Spleen (tissue), 7 donors: Measurements from ENCODE around the gene SNRPF.

Source experiments
- POLR2A ChIP-seq, 3 donors: fragments of 450-650 bp; IDR thresholded peaks; one replicate each; pipeline ENCODE4 v1.5.1; 2017; ENCODE audit warnings: antibody characterized with exemption in 3 of 3, mild to moderate bottlenecking in 1 of 3
- POLR2AphosphoS5 ChIP-seq, 3 donors: sonication (generic); formaldehyde crosslinking; IDR thresholded peaks; one replicate each; pipeline ENCODE4 v1.5.1; 2017; ENCODE audit warnings: antibody characterized with exemption in 3 of 3
- TF ChIP-seq, protein P1 (sequence below), 11 experiments: fragments of 200-600 bp in 7 of 11; fragments of 450-650 bp in 4 of 11; sonication (generic) in 4 of 11; IDR thresholded peaks in 8 of 11; conservative IDR thresholded peaks in 3 of 11; 1 replicate in 7 of 11; 2 replicates in 4 of 11; pipeline versions ENCODE4 v1.4.0 to v1.8.0; 2016 to 2021; ENCODE audit warnings: antibody characterized with exemption in 11 of 11, inconsistent platforms in 4 of 11, mild to moderate bottlenecking in 1 of 11
- donor health status: DM: no; HTN: no; CAD: no; lungs with moderate emphysema.
- donor health status: DM: no; HTN: no; CAD: no.
- donor health status: DM: no; HTN: no; CAD: no.

DNA sequence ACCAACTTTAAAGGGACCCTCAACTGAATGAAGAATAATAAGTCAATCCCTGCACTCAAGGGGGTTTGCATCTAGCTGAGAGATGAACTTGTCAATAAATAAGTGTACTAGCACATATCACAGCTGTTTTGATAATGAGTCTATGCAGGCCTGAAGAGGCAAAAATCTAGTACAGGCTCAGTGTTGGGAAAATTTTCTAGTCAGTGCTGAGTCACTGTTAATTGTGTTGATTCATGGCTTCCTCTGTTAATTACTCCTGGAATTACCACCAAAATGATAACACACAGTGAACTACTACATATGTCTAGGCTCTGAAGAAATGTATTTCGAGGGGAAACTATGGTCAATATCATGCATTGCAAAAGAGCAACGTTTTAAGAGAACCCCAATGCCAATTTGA is 18.9 kb downstream of the SNRPF start:
- TF ChIP-seq, protein P1, sequence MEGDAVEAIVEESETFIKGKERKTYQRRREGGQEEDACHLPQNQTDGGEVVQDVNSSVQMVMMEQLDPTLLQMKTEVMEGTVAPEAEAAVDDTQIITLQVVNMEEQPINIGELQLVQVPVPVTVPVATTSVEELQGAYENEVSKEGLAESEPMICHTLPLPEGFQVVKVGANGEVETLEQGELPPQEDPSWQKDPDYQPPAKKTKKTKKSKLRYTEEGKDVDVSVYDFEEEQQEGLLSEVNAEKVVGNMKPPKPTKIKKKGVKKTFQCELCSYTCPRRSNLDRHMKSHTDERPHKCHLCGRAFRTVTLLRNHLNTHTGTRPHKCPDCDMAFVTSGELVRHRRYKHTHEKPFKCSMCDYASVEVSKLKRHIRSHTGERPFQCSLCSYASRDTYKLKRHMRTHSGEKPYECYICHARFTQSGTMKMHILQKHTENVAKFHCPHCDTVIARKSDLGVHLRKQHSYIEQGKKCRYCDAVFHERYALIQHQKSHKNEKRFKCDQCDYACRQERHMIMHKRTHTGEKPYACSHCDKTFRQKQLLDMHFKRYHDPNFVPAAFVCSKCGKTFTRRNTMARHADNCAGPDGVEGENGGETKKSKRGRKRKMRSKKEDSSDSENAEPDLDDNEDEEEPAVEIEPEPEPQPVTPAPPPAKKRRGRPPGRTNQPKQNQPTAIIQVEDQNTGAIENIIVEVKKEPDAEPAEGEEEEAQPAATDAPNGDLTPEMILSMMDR (IDR thresholded peaks at IDR 0.05 in 8 of 11, conservative IDR thresholded peaks at IDR 0.05 in 3 of 11), result no peak
- TF ChIP-seq POLR2AphosphoS5 (IDR thresholded peaks at IDR 0.05), result no peak
- TF ChIP-seq POLR2A (IDR thresholded peaks at IDR 0.05), result no peak
